ENCODE results near the gene KNG1. TPM values are rescaled to one million over a fixed set of nuclear protein-coding genes. Genes with fewer than 3 reads are reported as not detected.
A peak's percentile ranks its signal among the peaks of the same experiment; 100 is the strongest.

KNG1 gene
- total RNA-seq, 4 donors from 2014 or later = not detected

DNA sequence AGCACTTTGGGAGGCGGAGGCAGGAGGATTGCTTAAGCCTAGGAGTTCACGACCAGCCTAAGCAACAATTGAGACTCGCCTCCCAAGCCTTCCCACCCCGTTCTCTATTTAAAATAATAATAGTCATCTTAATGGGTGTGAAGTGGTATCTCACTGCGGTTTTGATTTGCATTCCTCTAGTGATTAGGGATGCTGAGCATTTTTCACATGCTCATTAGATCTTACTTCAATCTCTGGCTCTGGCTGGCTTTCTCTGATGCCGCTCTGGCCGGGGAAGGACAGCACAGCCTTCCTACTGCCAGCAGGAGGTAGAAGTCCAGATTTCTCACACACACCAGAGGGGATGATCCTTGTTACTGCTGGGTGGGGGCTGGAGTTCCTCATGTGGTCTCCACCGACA lies 58.8 kb downstream of the KNG1 start:
- TF ChIP-seq POLR2A (IDR thresholded peaks at IDR 0.05) = no peak
- TF ChIP-seq, protein P1, sequence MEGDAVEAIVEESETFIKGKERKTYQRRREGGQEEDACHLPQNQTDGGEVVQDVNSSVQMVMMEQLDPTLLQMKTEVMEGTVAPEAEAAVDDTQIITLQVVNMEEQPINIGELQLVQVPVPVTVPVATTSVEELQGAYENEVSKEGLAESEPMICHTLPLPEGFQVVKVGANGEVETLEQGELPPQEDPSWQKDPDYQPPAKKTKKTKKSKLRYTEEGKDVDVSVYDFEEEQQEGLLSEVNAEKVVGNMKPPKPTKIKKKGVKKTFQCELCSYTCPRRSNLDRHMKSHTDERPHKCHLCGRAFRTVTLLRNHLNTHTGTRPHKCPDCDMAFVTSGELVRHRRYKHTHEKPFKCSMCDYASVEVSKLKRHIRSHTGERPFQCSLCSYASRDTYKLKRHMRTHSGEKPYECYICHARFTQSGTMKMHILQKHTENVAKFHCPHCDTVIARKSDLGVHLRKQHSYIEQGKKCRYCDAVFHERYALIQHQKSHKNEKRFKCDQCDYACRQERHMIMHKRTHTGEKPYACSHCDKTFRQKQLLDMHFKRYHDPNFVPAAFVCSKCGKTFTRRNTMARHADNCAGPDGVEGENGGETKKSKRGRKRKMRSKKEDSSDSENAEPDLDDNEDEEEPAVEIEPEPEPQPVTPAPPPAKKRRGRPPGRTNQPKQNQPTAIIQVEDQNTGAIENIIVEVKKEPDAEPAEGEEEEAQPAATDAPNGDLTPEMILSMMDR (IDR thresholded peaks at IDR 0.05) = no peak
- intact Hi-C loops (cut with DNase I; ENCODE audit: low total_unique reads) = no loop called here
- no peak for DNase-seq (ENCODE audit: low spot score in 2 of 2)
- 66 to 73% methylated on average over 8 of the region's 8 CpGs for WGBS, 2 donors
- no peak overlapping the region for H3K4me3 ChIP-seq (ENCODE audit: low read depth, poor library complexity, severe bottlenecking)

DNA sequence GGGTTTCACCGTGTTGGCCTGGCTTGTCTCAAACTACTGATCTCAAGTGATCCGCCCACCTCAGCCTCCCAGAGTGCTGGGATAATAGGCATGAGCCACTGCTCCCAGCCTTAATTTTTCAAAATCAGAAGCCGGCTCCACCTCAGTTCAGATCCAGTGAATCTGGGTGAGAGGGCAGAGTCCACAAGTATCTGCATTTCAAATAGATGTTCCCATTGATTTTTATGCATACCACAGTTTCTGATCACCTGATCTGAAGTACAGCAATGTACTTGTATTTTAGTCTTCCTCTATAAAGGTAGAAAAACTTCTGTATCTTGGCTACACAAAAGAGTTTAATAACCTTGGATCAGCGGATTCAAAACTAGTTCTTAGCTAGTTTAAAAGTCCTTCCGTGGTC lies 62.0 kb downstream of the KNG1 start:
- intact Hi-C loops (cut with DNase I; ENCODE audit: low total_unique reads) = no loop called here
- TF ChIP-seq, protein P1 (IDR thresholded peaks at IDR 0.05) = no peak
- no peak for TF ChIP-seq POLR2A (IDR thresholded peaks at IDR 0.05)
- no peak overlapping the region for H3K4me3 ChIP-seq (ENCODE audit: low read depth, poor library complexity, severe bottlenecking)
- WGBS, 2 donors = 91 to 95% methylated on average over 5 of the region's 5 CpGs
- DNase-seq (ENCODE audit: low spot score in 2 of 2) = no peak

DNA sequence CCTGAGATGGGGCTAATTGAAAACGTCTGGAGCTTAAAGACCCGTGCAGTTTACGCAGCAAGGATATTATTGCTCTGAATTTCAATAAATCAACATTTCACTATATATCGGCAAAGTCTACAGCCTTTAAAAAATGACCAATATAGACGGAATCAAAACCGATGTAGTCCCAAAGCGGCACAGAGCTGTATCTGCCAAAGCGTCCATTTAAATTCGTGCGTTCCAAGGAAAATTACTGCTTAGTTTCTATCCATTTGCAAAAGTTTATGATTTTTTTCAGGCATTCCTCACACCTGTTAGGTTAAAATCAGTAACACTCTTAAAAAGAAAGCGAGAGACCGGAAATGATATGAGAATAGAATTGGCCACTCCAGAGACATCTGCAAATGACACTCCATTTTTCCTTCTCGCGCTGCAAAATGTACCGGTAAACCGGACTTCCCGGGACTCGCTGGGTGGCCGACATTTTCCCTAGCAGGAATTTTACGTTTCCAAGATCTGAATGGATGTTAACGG lies 65.4 kb downstream of the KNG1 start:
- H3K4me3 ChIP-seq (ENCODE audit: low read depth, poor library complexity, severe bottlenecking) = peak overlapping the region; percentile 95
- WGBS, 2 donors = 6% methylated on average over 21 of the region's 21 CpGs
- no peak for DNase-seq (ENCODE audit: low spot score in 2 of 2)
- intact Hi-C loops (cut with DNase I; ENCODE audit: low total_unique reads) = no loop called here
- TF ChIP-seq POLR2A (IDR thresholded peaks at IDR 0.05) = no peak
- TF ChIP-seq, protein P1 (IDR thresholded peaks at IDR 0.05) = no peak

DNA sequence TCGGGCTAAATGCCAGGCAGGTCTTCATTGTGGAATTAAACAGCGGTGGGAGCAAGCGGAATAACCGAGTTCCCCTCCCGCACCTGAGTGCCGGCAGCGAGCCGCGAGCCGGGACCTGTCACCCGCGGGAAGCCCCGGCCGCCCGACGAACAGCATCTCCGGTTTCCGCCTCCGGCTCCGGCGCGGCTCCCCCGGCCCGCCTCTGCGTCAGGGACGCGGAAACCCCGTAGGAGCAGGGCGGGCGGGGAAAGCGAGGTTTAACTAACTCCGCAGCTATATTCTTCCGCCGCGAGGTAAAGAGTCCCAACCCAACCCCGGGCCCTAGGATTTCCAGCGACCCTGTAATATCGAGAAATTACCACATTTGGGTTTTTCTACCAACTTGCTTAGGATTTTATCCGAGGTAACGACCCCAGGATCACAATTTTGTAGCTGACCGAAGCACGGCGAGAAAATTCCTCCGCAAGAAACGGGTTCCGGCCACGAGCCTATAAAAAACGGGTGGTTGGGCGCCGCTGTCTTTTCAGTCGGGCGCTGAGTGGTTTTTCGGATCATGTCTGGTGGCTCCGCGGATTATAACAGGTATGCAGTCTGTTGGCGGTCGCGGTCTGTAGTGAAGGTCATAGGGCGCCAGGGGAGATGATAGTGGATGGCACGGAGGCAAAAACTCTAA lies 66.0 kb downstream of the KNG1 start, which contains the start of gene EIF4A2:
Gene EIF4A2 (plus strand): TSS at position 520 of the 673 bp plus-strand sequence. CDS start 34 bp downstream, at position 554.
- H3K4me3 ChIP-seq (ENCODE audit: low read depth, poor library complexity, severe bottlenecking) = peak within 1 kb of the TSS; percentile 95
- TF ChIP-seq POLR2A (IDR thresholded peaks at IDR 0.05) = peak in 1 of 2 donors; percentile 91
- TF ChIP-seq, protein P1 (IDR thresholded peaks at IDR 0.05) = no peak
- intact Hi-C loops (cut with DNase I; ENCODE audit: low total_unique reads) = no loop called here
- DNase-seq (ENCODE audit: low spot score in 2 of 2) = peak; percentile 81 to 98
- 0 to 1% methylated on average over 43 to 60 of the region's 60 CpGs for WGBS, 2 donors

DNA sequence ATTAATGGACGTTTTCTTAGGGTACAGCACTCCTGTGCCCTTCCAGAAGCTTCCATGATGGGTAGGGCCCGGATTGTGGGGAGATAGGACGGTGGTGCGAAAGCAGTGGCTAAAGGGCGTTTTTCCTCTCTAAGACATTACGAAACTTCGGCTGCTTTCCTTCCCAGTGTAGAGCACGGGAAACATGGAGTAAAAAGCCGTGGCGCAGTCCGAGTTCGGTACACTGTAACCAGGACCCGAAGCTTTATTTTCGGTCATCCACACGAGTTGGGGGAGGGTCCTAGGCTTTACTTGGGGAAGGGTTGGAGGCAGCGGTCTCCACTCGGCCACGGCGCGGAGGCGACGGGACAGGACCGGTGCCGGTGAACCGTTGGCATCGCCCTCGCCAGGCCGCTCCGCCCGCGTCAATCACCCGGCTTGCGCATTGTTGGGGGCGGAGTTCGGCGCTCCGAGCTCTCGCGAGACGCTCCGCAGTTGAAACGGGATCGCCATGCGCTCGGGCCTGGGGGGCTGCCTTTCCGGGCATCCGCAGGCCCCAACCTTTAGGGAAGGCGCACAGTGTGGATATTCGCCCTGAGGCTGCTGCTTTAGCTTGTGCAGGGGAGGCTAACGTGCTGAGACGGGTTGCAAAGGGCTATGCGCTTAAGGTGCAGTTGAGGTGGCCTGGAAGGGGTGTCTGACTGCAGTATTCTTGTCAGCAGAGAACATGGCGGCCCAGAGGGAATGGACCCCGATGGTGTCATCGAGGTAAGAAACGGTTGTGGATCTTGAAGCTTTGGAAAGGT lies 66.8 kb downstream of the KNG1 start:
- WGBS, 2 donors = 0 to 1% methylated on average over 24 to 37 of the region's 56 CpGs
- H3K4me3 ChIP-seq (ENCODE audit: low read depth, poor library complexity, severe bottlenecking) = peak overlapping the region; percentile 95
- peak in 1 of 2 donors; percentile 81 for TF ChIP-seq POLR2A (IDR thresholded peaks at IDR 0.05)
- TF ChIP-seq, protein P1 (IDR thresholded peaks at IDR 0.05) = no peak
- peak; percentile 79 to 96 for DNase-seq (ENCODE audit: low spot score in 2 of 2)
- intact Hi-C loops (cut with DNase I; ENCODE audit: low total_unique reads) = no loop called here
